ENCODE results near the gene MINDY4B. TPM values are rescaled to one million over a fixed set of nuclear protein-coding genes. Genes with fewer than 3 reads are reported as not detected.

MINDY4B gene
- total RNA-seq, 1 donor from 2014 or later: not detected

GRCh38 chr3:150890831-150891230, 14.4 kb downstream of the MINDY4B start:
- no peak for TF ChIP-seq CTCF (IDR thresholded peaks at IDR 0.05; ENCODE audit: partially characterized antibody, unreplicated experiment)
- DNase-seq: no peak
- Mint-ChIP-seq H3K27ac (ENCODE audit: unreplicated experiment) (no peak overlapping the region), H3K27me3 (ENCODE audit: unreplicated experiment) (no peaks in the 10 kb centered on the region), H3K4me3 (ENCODE audit: unreplicated experiment) (no peak overlapping the region), H3K36me3 (ENCODE audit: unreplicated experiment) (no peaks in the 10 kb centered on the region), H3K9me3 (ENCODE audit: unreplicated experiment) (no peaks in the 10 kb centered on the region), H3K4me1 (ENCODE audit: low read depth, unreplicated experiment) (no peaks in the 10 kb centered on the region)

GRCh38 chr3:150890295-150890694, 14.9 kb downstream of the MINDY4B start:
- peaks cover 4% of the 10 kb centered on the region for H3K9me3 Mint-ChIP-seq (ENCODE audit: unreplicated experiment)
- TF ChIP-seq CTCF (IDR thresholded peaks at IDR 0.05; ENCODE audit: partially characterized antibody, unreplicated experiment): no peak
- H3K4me3 Mint-ChIP-seq (ENCODE audit: unreplicated experiment): no peak overlapping the region
- no peaks in the 10 kb centered on the region for H3K27me3 Mint-ChIP-seq (ENCODE audit: unreplicated experiment)
- H3K36me3 Mint-ChIP-seq (ENCODE audit: unreplicated experiment): no peaks in the 10 kb centered on the region
- DNase-seq: no peak
- no peaks in the 10 kb centered on the region for H3K4me1 Mint-ChIP-seq (ENCODE audit: low read depth, unreplicated experiment)
- no peak overlapping the region for H3K27ac Mint-ChIP-seq (ENCODE audit: unreplicated experiment)

GRCh38 chr3:150889106-150889505, 16.1 kb downstream of the MINDY4B start:
- no peak for DNase-seq
- no peak for TF ChIP-seq CTCF (IDR thresholded peaks at IDR 0.05; ENCODE audit: partially characterized antibody, unreplicated experiment)
- Mint-ChIP-seq H3K36me3 (ENCODE audit: unreplicated experiment) (no peaks in the 10 kb centered on the region), H3K4me1 (ENCODE audit: low read depth, unreplicated experiment) (no peaks in the 10 kb centered on the region), H3K27me3 (ENCODE audit: unreplicated experiment) (no peaks in the 10 kb centered on the region), H3K27ac (ENCODE audit: unreplicated experiment) (no peak overlapping the region), H3K9me3 (ENCODE audit: unreplicated experiment) (peaks cover 4% of the 10 kb centered on the region), H3K4me3 (ENCODE audit: unreplicated experiment) (no peak overlapping the region)

GRCh38 chr3:150887031-150887430, 18.2 kb downstream of the MINDY4B start:
- Mint-ChIP-seq H3K27ac (ENCODE audit: unreplicated experiment) (no peak overlapping the region), H3K4me1 (ENCODE audit: low read depth, unreplicated experiment) (no peaks in the 10 kb centered on the region), H3K27me3 (ENCODE audit: unreplicated experiment) (no peaks in the 10 kb centered on the region), H3K4me3 (ENCODE audit: unreplicated experiment) (no peak overlapping the region), H3K36me3 (ENCODE audit: unreplicated experiment) (no peaks in the 10 kb centered on the region), H3K9me3 (ENCODE audit: unreplicated experiment) (peaks cover 4% of the 10 kb centered on the region)
- no peak for TF ChIP-seq CTCF (IDR thresholded peaks at IDR 0.05; ENCODE audit: partially characterized antibody, unreplicated experiment)
- no peak for DNase-seq

GRCh38 chr3:150885535-150885934, 19.7 kb downstream of the MINDY4B start:
- no peak overlapping the region for H3K27ac Mint-ChIP-seq (ENCODE audit: unreplicated experiment)

More at GRCh38 chr3:150885535-150885934, 19.7 kb downstream of the MINDY4B start:
- no peak overlapping the region for H3K4me3 Mint-ChIP-seq (ENCODE audit: unreplicated experiment)
- H3K36me3 Mint-ChIP-seq (ENCODE audit: unreplicated experiment): no peaks in the 10 kb centered on the region
- H3K4me1 Mint-ChIP-seq (ENCODE audit: low read depth, unreplicated experiment): no peaks in the 10 kb centered on the region
- TF ChIP-seq CTCF (IDR thresholded peaks at IDR 0.05; ENCODE audit: partially characterized antibody, unreplicated experiment): no peak
- H3K9me3 Mint-ChIP-seq (ENCODE audit: unreplicated experiment): peaks cover 4% of the 10 kb centered on the region
- no peaks in the 10 kb centered on the region for H3K27me3 Mint-ChIP-seq (ENCODE audit: unreplicated experiment)
- no peak for DNase-seq
